Measurements from ENCODE around the gene UTS2R.
A peak's percentile ranks its signal among the peaks of the same experiment; 100 is the strongest.

UTS2R gene

GRCh38 chr17:82371333-82372248 lies at the start of gene UTS2R:
Gene UTS2R, plus strand, starts transcription at chr17:82371765. Its CDS starts 2,560 bp downstream, at chr17:82374325.
- DNase-seq, result no peak

- no peak for DNase-seq
Measured at GRCh38 chr17:82321947-82322466, 49.6 kb upstream of the UTS2R start.

- DNase-seq, result no peak
Measured at GRCh38 chr17:82322526-82323453, 48.8 kb upstream of the UTS2R start.

- no peak for DNase-seq
Measured at GRCh38 chr17:82323514-82324234, 47.9 kb upstream of the UTS2R start.

GRCh38 chr17:82324566-82325285 lies 46.8 kb upstream of the UTS2R start:
- DNase-seq, result peak in 1 of 2 donors; percentile 52

- DNase-seq, result no peak
Measured at GRCh38 chr17:82325286-82326180, 46.0 kb upstream of the UTS2R start.

- no peak for DNase-seq
Measured at GRCh38 chr17:82327289-82327688, 44.3 kb upstream of the UTS2R start.

- DNase-seq, result no peak
Measured at GRCh38 chr17:82327757-82328140, 43.8 kb upstream of the UTS2R start.

- DNase-seq, result no peak
Measured at GRCh38 chr17:82328141-82328993, 43.2 kb upstream of the UTS2R start.

- DNase-seq, result no peak
Measured at GRCh38 chr17:82328994-82329507, 42.5 kb upstream of the UTS2R start.

- no peak for DNase-seq
Measured at GRCh38 chr17:82329683-82330321, 41.8 kb upstream of the UTS2R start.

GRCh38 chr17:82330322-82331239 lies 41.0 kb upstream of the UTS2R start:
- no peak for DNase-seq

GRCh38 chr17:82331345-82331939 lies 40.1 kb upstream of the UTS2R start:
- DNase-seq, result no peak

- DNase-seq, result no peak
Measured at GRCh38 chr17:82332669-82333278, 38.8 kb upstream of the UTS2R start.

- DNase-seq, result peak in 1 of 2 donors; percentile 43
Measured at GRCh38 chr17:82333279-82334171, 38.0 kb upstream of the UTS2R start, which contains the start of gene SECTM1. Gene SECTM1, minus strand, starts transcription at chr17:82333766. Its CDS starts 6,526 bp downstream, at chr17:82327240.

GRCh38 chr17:82334204-82334621 lies 37.4 kb upstream of the UTS2R start:
- no peak for DNase-seq

Measured in stimulated activated CD4-positive, alpha-beta T cell treated with anti-CD3 and anti-CD28 coated beads, Interleukin-2, amount 100 ng/mL, for 24 hours (primary cell).